ENCODE results near the gene LAMP1. TPM values are rescaled to one million over a fixed set of nuclear protein-coding genes. Genes with fewer than 3 reads are reported as not detected.

LAMP1 gene
- total RNA-seq, 6 experiments from 2014 or later, result 154 to 233 (median 197) TPM

- WGBS (ENCODE audit: insufficient coverage, low coverage, low lambda C conversion rate, missing lambda C conversion rate), result 86% methylated on average over 10 of the region's 12 CpGs
- intact Hi-C loops (cut with DNase I), result no loop called here
- no peak for TF ChIP-seq POLR2A (IDR thresholded peaks at IDR 0.05)
- Histone ChIP-seq H3K9me3 (no peaks in the 10 kb centered on the region), H3K4me1 (no peaks in the 10 kb centered on the region), H3K4me3 (no peak overlapping the region), H3K27me3 (no peaks in the 10 kb centered on the region), H3K36me3 (peaks cover 0 to 50% (median 1%) of the 10 kb centered on the region in 4 donors), H3K27ac (no peak overlapping the region)
- DNase-seq (no peak), ATAC-seq (no peak)
These were observed 56.2 kb downstream of the LAMP1 start for GRCh38 chr13:113353254-113353653.

GRCh38 chr13:113354831-113355610 is 58.0 kb downstream of the LAMP1 start:
- WGBS (ENCODE audit: insufficient coverage, low coverage, low lambda C conversion rate, missing lambda C conversion rate), result 89% methylated on average over 9 of the region's 41 CpGs
- Histone ChIP-seq H3K36me3 (peaks cover 0 to 41% (median 0%) of the 10 kb centered on the region in 4 donors), H3K27me3 (no peaks in the 10 kb centered on the region), H3K9me3 (no peaks in the 10 kb centered on the region), H3K4me1 (no peaks in the 10 kb centered on the region), H3K4me3 (no peak overlapping the region), H3K27ac (no peak overlapping the region)
- intact Hi-C loops (cut with DNase I), result no loop called here
- TF ChIP-seq, protein P1, sequence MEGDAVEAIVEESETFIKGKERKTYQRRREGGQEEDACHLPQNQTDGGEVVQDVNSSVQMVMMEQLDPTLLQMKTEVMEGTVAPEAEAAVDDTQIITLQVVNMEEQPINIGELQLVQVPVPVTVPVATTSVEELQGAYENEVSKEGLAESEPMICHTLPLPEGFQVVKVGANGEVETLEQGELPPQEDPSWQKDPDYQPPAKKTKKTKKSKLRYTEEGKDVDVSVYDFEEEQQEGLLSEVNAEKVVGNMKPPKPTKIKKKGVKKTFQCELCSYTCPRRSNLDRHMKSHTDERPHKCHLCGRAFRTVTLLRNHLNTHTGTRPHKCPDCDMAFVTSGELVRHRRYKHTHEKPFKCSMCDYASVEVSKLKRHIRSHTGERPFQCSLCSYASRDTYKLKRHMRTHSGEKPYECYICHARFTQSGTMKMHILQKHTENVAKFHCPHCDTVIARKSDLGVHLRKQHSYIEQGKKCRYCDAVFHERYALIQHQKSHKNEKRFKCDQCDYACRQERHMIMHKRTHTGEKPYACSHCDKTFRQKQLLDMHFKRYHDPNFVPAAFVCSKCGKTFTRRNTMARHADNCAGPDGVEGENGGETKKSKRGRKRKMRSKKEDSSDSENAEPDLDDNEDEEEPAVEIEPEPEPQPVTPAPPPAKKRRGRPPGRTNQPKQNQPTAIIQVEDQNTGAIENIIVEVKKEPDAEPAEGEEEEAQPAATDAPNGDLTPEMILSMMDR (IDR thresholded peaks at IDR 0.05), result no peak
- DNase-seq (peak in 1 of 3 donors; percentile 44), ATAC-seq (no peak)

- 97% methylated on average over 9 of the region's 10 CpGs for WGBS (ENCODE audit: insufficient coverage, low coverage, low lambda C conversion rate, missing lambda C conversion rate)
- DNase-seq, result no peak
These were observed 58.6 kb downstream of the LAMP1 start for GRCh38 chr13:113355621-113356020.

GRCh38 chr13:113356596-113356995 is 59.6 kb downstream of the LAMP1 start:
- no peak overlapping the region for H3K27ac ChIP-seq
- no peak overlapping the region for H3K4me3 ChIP-seq
- peaks cover 0 to 15% (median 0%) of the 10 kb centered on the region in 4 donors for H3K4me1 ChIP-seq
- H3K36me3 ChIP-seq, result peaks cover 0 to 32% (median 0%) of the 10 kb centered on the region in 4 donors
- ATAC-seq (no peak), DNase-seq (no peak)
- intact Hi-C loops (cut with DNase I), result no loop called here
- TF ChIP-seq POLR2A (IDR thresholded peaks at IDR 0.05), result no peak
- TF ChIP-seq, protein P1 (IDR thresholded peaks at IDR 0.05), result no peak
- H3K27me3 ChIP-seq, result no peaks in the 10 kb centered on the region
- WGBS (ENCODE audit: insufficient coverage, low coverage, low lambda C conversion rate, missing lambda C conversion rate), result 52% methylated on average over 3 of the region's 4 CpGs
- H3K9me3 ChIP-seq, result no peaks in the 10 kb centered on the region

More at GRCh38 chr13:113355621-113356020, 58.6 kb downstream of the LAMP1 start:
- intact Hi-C loops (cut with DNase I), result no loop called here
- Histone ChIP-seq H3K4me1 (peaks cover 0 to 6% (median 0%) of the 10 kb centered on the region in 4 donors), H3K27ac (no peak overlapping the region), H3K9me3 (no peaks in the 10 kb centered on the region), H3K27me3 (no peaks in the 10 kb centered on the region), H3K4me3 (no peak overlapping the region), H3K36me3 (peaks cover 0 to 41% (median 0%) of the 10 kb centered on the region in 4 donors)
- TF ChIP-seq, protein P1 (IDR thresholded peaks at IDR 0.05), result no peak
- TF ChIP-seq POLR2A (IDR thresholded peaks at IDR 0.05), result no peak
- no peak for ATAC-seq

GRCh38 chr13:113357529-113357928 is 60.5 kb downstream of the LAMP1 start:
- Histone ChIP-seq H3K9me3 (no peaks in the 10 kb centered on the region), H3K27ac (no peak overlapping the region), H3K4me1 (peaks cover 0 to 25% (median 0%) of the 10 kb centered on the region in 4 donors), H3K27me3 (no peaks in the 10 kb centered on the region), H3K36me3 (peaks cover 0 to 29% (median 0%) of the 10 kb centered on the region in 4 donors), H3K4me3 (no peak overlapping the region)
- 93% methylated on average over 5 of the region's 5 CpGs for WGBS (ENCODE audit: insufficient coverage, low coverage, low lambda C conversion rate, missing lambda C conversion rate)
- ATAC-seq (no peak), DNase-seq (no peak)
- TF ChIP-seq, protein P1 (IDR thresholded peaks at IDR 0.05), result no peak
- TF ChIP-seq POLR2A (IDR thresholded peaks at IDR 0.05), result no peak
- intact Hi-C loops (cut with DNase I), result no loop called here

All from right lobe of liver (tissue), 6 donors.